Naive thymus-derived CD8-positive, alpha-beta T cell (primary cell): ENCODE results near the gene RAMACL. TPM values are rescaled to one million over a fixed set of nuclear protein-coding genes. Genes with fewer than 3 reads are reported as not detected.
A peak's percentile ranks its signal among the peaks of the same experiment; 100 is the strongest.

ENCODE experiments used
- ATAC-seq, 2 donors: fragments of 150-1000 bp; cut with Tn5 transposase in 1 of 2; sonication (Bioruptor Pico), chemical (Tn5 transposase) in 1 of 2; 1 replicate in 1 of 2; 2 replicates in 1 of 2; pipeline ENCODE4 v1.10.0; 2021; ENCODE audit warnings: mild to moderate bottlenecking in 2 of 2, moderate library complexity in 2 of 2
- POLR2A ChIA-PET: fragments of 350-600 bp; sonication (Branson Sonifier 250); formaldehyde crosslinking; loops from one replicate; lab custom pipeline; 2021; ENCODE audit warnings: antibody characterized with exemption; lab: Charles Lee
- DNase-seq, 10 donors: peaks; one replicate each; pipeline versions ENCODE4 v3.0.0 to v3.0.0-alpha.2; 2020 to 2022
- H3K27ac Mint-ChIP-seq, 10 donors: one replicate each; pipeline ENCODE4 v1.8.0; 2020 to 2022; ENCODE audit warnings: mild to moderate bottlenecking in 10 of 10, mixed read lengths in 10 of 10, moderate library complexity in 4 of 10, inconsistent platforms in 1 of 10
- H3K27me3 Mint-ChIP-seq, 5 donors: one replicate each; pipeline ENCODE4 v1.8.0; 2021 to 2022; ENCODE audit warnings: mixed read lengths in 5 of 5
- H3K36me3 Mint-ChIP-seq, 3 donors: one replicate each; pipeline ENCODE4 v1.8.0; 2020 to 2022; ENCODE audit warnings: mixed read lengths in 3 of 3, mild to moderate bottlenecking in 2 of 3, inconsistent platforms in 1 of 3
- H3K4me1 Mint-ChIP-seq, 4 donors: one replicate each; pipeline ENCODE4 v1.8.0; 2021 to 2022; ENCODE audit warnings: mixed read lengths in 4 of 4
- H3K4me3 Mint-ChIP-seq, 10 donors: one replicate each; pipeline ENCODE4 v1.8.0; 2020 to 2022; ENCODE audit warnings: mild to moderate bottlenecking in 10 of 10, mixed read lengths in 10 of 10, moderate library complexity in 6 of 10, inconsistent platforms in 1 of 10
- H3K9me3 Mint-ChIP-seq, 9 donors: one replicate each; pipeline ENCODE4 v1.8.0; 2020 to 2022; ENCODE audit warnings: mixed read lengths in 9 of 9, mild to moderate bottlenecking in 3 of 9, inconsistent platforms in 1 of 9, moderate library complexity in 1 of 9
- polyA plus RNA-seq, 3 donors: library from polyadenylated mRNA; unstranded; fragments of 300-500 nt; fragmentation: Illumina TruSeq; gene quantifications; one replicate each; pipeline ENCODE4 v1.2.3, GENCODE V29; 2021
- total RNA-seq, 8 experiments: library from RNA in 2 of 8; stranded (reverse) in 2 of 8; gene quantifications; one replicate each; pipeline ENCODE4 v1.2.3 and lab custom pipeline; 2021 to 2026

The RAMACL gene
- total and polyA plus RNA-seq, 5 experiments from 2014 or later, result 0.11 to 0.42 (median 0.33) TPM

GRCh38 chr6:166563805-166564204 is 22.7 kb downstream of the RAMACL start:
- DNase-seq, result no peak
- peaks cover 0 to 15% (median 14%) of the 10 kb centered on the region in 3 donors for H3K36me3 Mint-ChIP-seq
- H3K27me3 Mint-ChIP-seq, result peaks cover 0 to 3% (median 0%) of the 10 kb centered on the region in 5 donors
- ATAC-seq, result no peak
- no peak overlapping the region for H3K27ac Mint-ChIP-seq
- H3K9me3 Mint-ChIP-seq, result peaks cover 2 to 28% (median 12%) of the 10 kb centered on the region in 9 donors
- POLR2A ChIA-PET, result no interaction called here
- H3K4me3 Mint-ChIP-seq, result no peak overlapping the region
- no peaks in the 10 kb centered on the region for H3K4me1 Mint-ChIP-seq

DNA sequence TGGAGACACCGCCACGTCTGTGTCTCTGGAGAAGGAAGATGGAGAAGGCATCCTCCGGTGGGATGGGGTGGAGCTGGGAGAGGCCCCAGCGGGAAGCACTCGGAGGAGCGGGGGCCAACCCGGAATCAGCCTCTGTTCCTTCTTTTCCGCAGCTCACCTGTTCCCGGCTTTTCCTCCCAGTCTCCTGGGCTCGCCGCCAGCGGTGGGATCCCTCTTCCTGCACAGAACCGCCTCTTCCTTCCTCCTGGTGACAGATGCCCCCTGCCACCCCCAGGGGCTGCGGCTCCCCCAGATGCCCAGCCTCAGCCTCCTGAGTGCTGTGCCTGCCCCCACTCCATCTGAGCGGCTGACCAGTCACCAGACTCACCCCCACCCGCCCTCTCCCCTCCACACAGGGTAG is 23.3 kb downstream of the RAMACL start:
- POLR2A ChIA-PET, result no interaction called here
- Mint-ChIP-seq H3K27ac (no peak overlapping the region), H3K4me1 (no peaks in the 10 kb centered on the region), H3K36me3 (peaks cover 0 to 15% (median 15%) of the 10 kb centered on the region in 3 donors), H3K4me3 (no peak overlapping the region), H3K9me3 (peaks cover 2 to 28% (median 14%) of the 10 kb centered on the region in 9 donors), H3K27me3 (peaks cover 0 to 4% (median 0%) of the 10 kb centered on the region in 5 donors)
- ATAC-seq (no peak), DNase-seq (no peak)

- peaks cover 0 to 4% (median 2%) of the 10 kb centered on the region in 5 donors for H3K27me3 Mint-ChIP-seq
- no peak for DNase-seq
- no peak overlapping the region for H3K27ac Mint-ChIP-seq
- no peak for ATAC-seq
- H3K4me3 Mint-ChIP-seq, result no peak overlapping the region
- no peaks in the 10 kb centered on the region for H3K4me1 Mint-ChIP-seq
- peaks cover 2 to 28% (median 14%) of the 10 kb centered on the region in 9 donors for H3K9me3 Mint-ChIP-seq
- POLR2A ChIA-PET, result no interaction called here
- peaks cover 0 to 15% (median 15%) of the 10 kb centered on the region in 3 donors for H3K36me3 Mint-ChIP-seq
Observed at GRCh38 chr6:166562726-166563125, 23.8 kb downstream of the RAMACL start.

DNA sequence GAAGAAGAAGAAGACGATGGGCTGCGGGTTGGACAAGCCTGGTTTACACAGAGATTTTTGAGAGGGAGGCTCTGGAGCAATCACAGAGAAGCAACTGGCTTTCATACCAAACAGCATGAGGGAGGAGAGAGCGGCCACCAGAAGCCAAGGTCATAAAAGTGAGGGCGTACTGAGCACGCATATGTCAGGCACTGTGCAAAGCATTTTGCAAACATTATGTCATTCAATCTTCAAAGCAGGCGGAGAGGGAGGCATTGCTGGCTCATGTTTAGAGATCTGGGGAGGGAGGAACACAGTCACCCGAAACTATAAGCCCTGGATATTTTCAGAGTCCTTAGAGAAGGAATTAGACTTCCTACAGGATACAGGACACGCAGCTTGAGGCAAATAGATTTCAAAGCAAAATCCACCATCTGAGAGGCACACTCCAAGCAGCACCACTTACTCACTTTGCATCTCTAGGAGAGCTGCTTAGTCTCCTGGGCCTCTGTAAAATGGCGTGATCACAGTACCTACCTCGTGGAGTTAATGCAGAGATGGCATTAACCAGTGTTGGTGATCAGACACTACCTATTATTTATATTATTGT is 24.6 kb downstream of the RAMACL start:
- Mint-ChIP-seq H3K4me1 (peaks cover 2 to 6% (median 4%) of the 10 kb centered on the region in 4 donors), H3K27ac (no peak overlapping the region), H3K9me3 (peaks cover 2 to 28% (median 14%) of the 10 kb centered on the region in 9 donors), H3K36me3 (peaks cover 0 to 15% (median 15%) of the 10 kb centered on the region in 3 donors), H3K27me3 (peaks cover 2 to 8% (median 6%) of the 10 kb centered on the region in 5 donors), H3K4me3 (no peak overlapping the region)
- DNase-seq (no peak), ATAC-seq (no peak)
- POLR2A ChIA-PET, result no interaction called here

DNA sequence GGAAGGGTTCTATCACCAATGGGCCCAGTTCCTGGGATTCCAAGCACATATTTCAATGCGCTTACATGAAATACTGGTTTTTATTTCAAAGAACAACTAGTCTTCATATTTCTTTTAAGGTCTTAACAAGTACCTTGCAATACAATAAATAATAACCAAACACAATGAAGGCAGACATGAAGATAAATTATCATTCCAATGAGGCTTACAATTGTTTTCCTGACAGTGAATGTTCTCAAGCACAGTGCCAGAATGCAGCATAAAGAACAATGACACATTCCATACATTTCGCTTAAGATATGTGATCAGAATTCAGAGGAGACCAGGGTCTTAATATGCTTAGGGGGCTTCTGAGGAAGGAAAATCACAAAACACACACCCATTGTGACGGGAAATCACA is 26.3 kb downstream of the RAMACL start:
- Mint-ChIP-seq H3K4me1 (peaks cover 4 to 11% (median 7%) of the 10 kb centered on the region in 4 donors), H3K4me3 (no peak overlapping the region), H3K27ac (no peak overlapping the region), H3K9me3 (peaks cover 2 to 28% (median 14%) of the 10 kb centered on the region in 9 donors), H3K36me3 (peaks cover 0 to 15% (median 15%) of the 10 kb centered on the region in 3 donors), H3K27me3 (peaks cover 2 to 23% (median 15%) of the 10 kb centered on the region in 5 donors)
- DNase-seq (no peak), ATAC-seq (no peak)
- POLR2A ChIA-PET, result no interaction called here

GRCh38 chr6:166559662-166560061 is 26.8 kb downstream of the RAMACL start:
- DNase-seq, result no peak
- H3K36me3 Mint-ChIP-seq, result peaks cover 0 to 15% (median 14%) of the 10 kb centered on the region in 3 donors
- peaks cover 4 to 11% (median 7%) of the 10 kb centered on the region in 4 donors for H3K4me1 Mint-ChIP-seq
- peak overlapping the region in 1 of 10 donors; percentile 15 for H3K27ac Mint-ChIP-seq
- POLR2A ChIA-PET, result no interaction called here
- H3K27me3 Mint-ChIP-seq, result peaks cover 2 to 25% (median 15%) of the 10 kb centered on the region in 5 donors
- peaks cover 2 to 28% (median 14%) of the 10 kb centered on the region in 9 donors for H3K9me3 Mint-ChIP-seq
- no peak overlapping the region for H3K4me3 Mint-ChIP-seq
- ATAC-seq, result no peak

DNA sequence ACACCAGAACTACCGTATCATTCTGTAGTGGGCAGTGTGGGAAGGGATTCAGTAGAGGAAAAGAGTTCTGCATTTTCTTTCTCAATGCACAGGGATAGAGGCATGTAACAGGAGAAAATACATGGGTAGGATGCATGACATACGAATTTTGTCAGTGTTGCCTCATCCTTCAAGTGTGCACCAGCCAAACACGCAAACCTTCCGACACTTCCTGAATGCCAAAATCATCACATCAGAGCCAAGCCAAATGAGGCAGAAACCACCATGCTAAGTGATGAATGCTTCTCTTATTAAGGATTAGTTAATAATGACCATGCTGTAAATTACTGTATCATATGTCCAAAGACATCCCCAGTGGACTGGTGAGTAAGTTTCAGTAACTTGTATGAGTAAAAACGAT is 27.3 kb downstream of the RAMACL start:
- POLR2A ChIA-PET, result no interaction called here

GRCh38 chr6:166558156-166559005 is 28.1 kb downstream of the RAMACL start:
- peaks cover 4 to 11% (median 7%) of the 10 kb centered on the region in 4 donors for H3K4me1 Mint-ChIP-seq
- H3K36me3 Mint-ChIP-seq, result peaks cover 0 to 15% (median 9%) of the 10 kb centered on the region in 3 donors
- POLR2A ChIA-PET, result no interaction called here

More for the DNA sequence above, 27.3 kb downstream of the RAMACL start:
- no peak for ATAC-seq
- H3K27ac Mint-ChIP-seq, result no peak overlapping the region
- H3K36me3 Mint-ChIP-seq, result peaks cover 0 to 15% (median 9%) of the 10 kb centered on the region in 3 donors
- no peak for DNase-seq
- H3K4me1 Mint-ChIP-seq, result peaks cover 4 to 11% (median 7%) of the 10 kb centered on the region in 4 donors
- H3K27me3 Mint-ChIP-seq, result peaks cover 2 to 25% (median 14%) of the 10 kb centered on the region in 5 donors
- peaks cover 2 to 28% (median 14%) of the 10 kb centered on the region in 9 donors for H3K9me3 Mint-ChIP-seq
- H3K4me3 Mint-ChIP-seq, result no peak overlapping the region

GRCh38 chr6:166556863-166557322 is 29.6 kb downstream of the RAMACL start:
- POLR2A ChIA-PET, result no interaction called here
- ATAC-seq (peak in 1 of 2 donors; percentile 39), DNase-seq (no peak)
- peak overlapping the region in 3 of 10 donors; percentile 9 to 49 (median 15) for H3K4me3 Mint-ChIP-seq
- H3K27ac Mint-ChIP-seq, result peak overlapping the region in 1 of 10 donors; percentile 28
- H3K4me1 Mint-ChIP-seq, result peaks cover 4 to 11% (median 7%) of the 10 kb centered on the region in 4 donors
- peaks cover 2 to 25% (median 13%) of the 10 kb centered on the region in 5 donors for H3K27me3 Mint-ChIP-seq
- peaks cover 2 to 28% (median 14%) of the 10 kb centered on the region in 9 donors for H3K9me3 Mint-ChIP-seq
- H3K36me3 Mint-ChIP-seq, result peaks cover 0 to 15% (median 9%) of the 10 kb centered on the region in 3 donors

More at GRCh38 chr6:166558156-166559005, 28.1 kb downstream of the RAMACL start:
- H3K27me3 Mint-ChIP-seq, result peaks cover 2 to 25% (median 13%) of the 10 kb centered on the region in 5 donors
- no peak overlapping the region for H3K27ac Mint-ChIP-seq
- DNase-seq (no peak), ATAC-seq (no peak)
- H3K4me3 Mint-ChIP-seq, result no peak overlapping the region
- peaks cover 2 to 28% (median 14%) of the 10 kb centered on the region in 9 donors for H3K9me3 Mint-ChIP-seq

- peaks cover 2 to 26% (median 13%) of the 10 kb centered on the region in 9 donors for H3K9me3 Mint-ChIP-seq
- peaks cover 2 to 25% (median 13%) of the 10 kb centered on the region in 5 donors for H3K27me3 Mint-ChIP-seq
- H3K36me3 Mint-ChIP-seq, result peaks cover 0 to 15% (median 9%) of the 10 kb centered on the region in 3 donors
- H3K4me1 Mint-ChIP-seq, result peaks cover 4 to 11% (median 7%) of the 10 kb centered on the region in 4 donors
- DNase-seq (no peak), ATAC-seq (no peak)
- no peak overlapping the region for H3K4me3 Mint-ChIP-seq
- POLR2A ChIA-PET, result no interaction called here
- no peak overlapping the region for H3K27ac Mint-ChIP-seq
Observed at GRCh38 chr6:166556336-166556735, 30.1 kb downstream of the RAMACL start.

- peaks cover 0 to 11% (median 6%) of the 10 kb centered on the region in 3 donors for H3K36me3 Mint-ChIP-seq
- peaks cover 4 to 11% (median 7%) of the 10 kb centered on the region in 4 donors for H3K4me1 Mint-ChIP-seq
- DNase-seq (no peak), ATAC-seq (no peak)
- POLR2A ChIA-PET, result no interaction called here
- peak overlapping the region in 1 of 10 donors; percentile 46 for H3K27ac Mint-ChIP-seq
- peaks cover 0 to 14% (median 8%) of the 10 kb centered on the region in 9 donors for H3K9me3 Mint-ChIP-seq
- peaks cover 2 to 25% (median 13%) of the 10 kb centered on the region in 5 donors for H3K27me3 Mint-ChIP-seq
- H3K4me3 Mint-ChIP-seq, result no peak overlapping the region
Observed at GRCh38 chr6:166555086-166555485, 31.4 kb downstream of the RAMACL start.

DNA sequence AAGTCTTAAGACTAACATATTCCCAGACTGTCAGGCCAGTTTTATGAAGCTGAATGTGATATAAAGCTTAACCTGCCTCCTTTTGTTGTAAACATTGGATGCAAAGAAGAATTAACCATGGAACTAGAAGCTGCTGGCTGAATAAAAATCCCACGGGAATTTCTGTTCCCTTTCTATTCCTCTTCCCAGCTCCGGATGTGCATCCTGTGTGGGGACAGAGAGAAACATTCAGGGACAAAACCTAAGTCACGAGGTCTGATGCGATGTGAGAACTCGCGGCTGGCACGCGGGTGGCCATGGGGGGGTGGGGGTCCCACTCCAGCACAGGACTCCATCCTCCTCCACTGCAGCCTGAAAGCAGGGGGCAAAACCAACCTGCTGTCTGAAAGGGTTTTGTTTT is 32.2 kb downstream of the RAMACL start:
- Mint-ChIP-seq H3K27ac (no peak overlapping the region), H3K4me3 (no peak overlapping the region), H3K4me1 (peaks cover 4 to 11% (median 7%) of the 10 kb centered on the region in 4 donors), H3K9me3 (peaks cover 0 to 10% (median 4%) of the 10 kb centered on the region in 9 donors), H3K36me3 (peaks cover 0 to 6% (median 2%) of the 10 kb centered on the region in 3 donors), H3K27me3 (peaks cover 2 to 25% (median 13%) of the 10 kb centered on the region in 5 donors)
- POLR2A ChIA-PET, result no interaction called here
- DNase-seq (no peak), ATAC-seq (no peak)
